GM23338 (cell line): ENCODE measurements around the gene FILIP1. TPM values are rescaled to one million over a fixed set of nuclear protein-coding genes. Genes with fewer than 3 reads are reported as not detected.

Experiments
- ATAC-seq: fragments of 200-7000 bp; cut with Tn5 transposase; 3 replicates; pipeline ENCODE4 v1.9.1; 2020
- DNase-seq: peaks from one replicate; pipeline ENCODE4 v3.0.0-alpha.2; 2015; ENCODE audit warnings: low spot score
- H2AFZ ChIP-seq: fragments of 200-600 bp; sonication (generic); 2 replicates; pipeline ENCODE4 v1.8.0; 2016; ENCODE audit warnings: antibody characterized with exemption, mild to moderate bottlenecking, moderate library complexity
- H3F3A ChIP-seq: fragments of 200-600 bp; sonication (generic); replicated peaks from 2 replicates; pipeline ENCODE4 v1.8.0; 2017; ENCODE audit warnings: antibody characterized with exemption, mixed run types, low read depth
- H3K27ac ChIP-seq: fragments of 200-600 bp; sonication (generic); 2 replicates; pipeline ENCODE4 v1.6.1; 2016; ENCODE audit warnings: low read depth
- H3K27me3 ChIP-seq: fragments of 200-600 bp; sonication (generic); 2 replicates; pipeline ENCODE4 v1.8.0; 2016; ENCODE audit warnings: mild to moderate bottlenecking, mixed run types, moderate library complexity; ENCODE audit not compliant: insufficient read depth
- H3K36me3 ChIP-seq: fragments of 200-600 bp; sonication (generic); 2 replicates; pipeline ENCODE4 v1.8.0; 2016; ENCODE audit warnings: mild to moderate bottlenecking; ENCODE audit not compliant: insufficient read depth
- H3K4me1 ChIP-seq: fragments of 200-600 bp; sonication (generic); 2 replicates; pipeline ENCODE4 v1.8.0; 2016; ENCODE audit warnings: mild to moderate bottlenecking, moderate library complexity; ENCODE audit not compliant: insufficient read depth
- H3K4me2 ChIP-seq: fragments of 200-600 bp; sonication (generic); 2 replicates; pipeline ENCODE4 v1.7.1; 2017; ENCODE audit warnings: mixed run types
- H3K4me3 ChIP-seq: fragments of 200-600 bp; sonication (generic); 2 replicates; pipeline ENCODE4 v1.6.1; 2016; ENCODE audit warnings: mixed run types
- H3K79me2 ChIP-seq: fragments of 200-600 bp; sonication (generic); replicated peaks from 2 replicates; pipeline ENCODE4 v1.8.0; 2017; ENCODE audit warnings: mild to moderate bottlenecking; ENCODE audit not compliant: insufficient read depth
- H3K9me2 ChIP-seq: fragments of 200-600 bp; sonication (generic); 2 replicates; pipeline ENCODE4 v1.8.0; 2017; ENCODE audit not compliant: insufficient read depth
- H4K20me1 ChIP-seq: fragments of 200-600 bp; sonication (generic); replicated peaks from 2 replicates; pipeline ENCODE4 v1.8.0; 2017; ENCODE audit warnings: mild to moderate bottlenecking; ENCODE audit not compliant: insufficient read depth
- H3K27ac Mint-ChIP-seq: 2 replicates; pipeline ENCODE4 v1.8.0; 2020; ENCODE audit warnings: inconsistent platforms, mild to moderate bottlenecking, moderate library complexity, mixed read lengths
- H3K27me3 Mint-ChIP-seq: 3 replicates; pipeline ENCODE4 v1.8.0; 2022; ENCODE audit warnings: low read depth, mild to moderate bottlenecking, moderate library complexity, mixed read lengths, inconsistent platforms; ENCODE audit not compliant: insufficient read depth, poor library complexity
- H3K36me3 Mint-ChIP-seq: 3 replicates; pipeline ENCODE4 v1.8.0; 2021; ENCODE audit warnings: low read depth, mild to moderate bottlenecking, inconsistent platforms, moderate library complexity, mixed read lengths
- H3K4me1 Mint-ChIP-seq: 3 replicates; pipeline ENCODE4 v1.8.0; 2020; ENCODE audit warnings: mild to moderate bottlenecking, inconsistent platforms, mixed read lengths
- H3K4me3 Mint-ChIP-seq: 3 replicates; pipeline ENCODE4 v1.8.0; 2021; ENCODE audit warnings: moderate library complexity, mild to moderate bottlenecking, inconsistent platforms, mixed read lengths
- H3K9me3 Mint-ChIP-seq: 3 replicates; pipeline ENCODE4 v1.8.0; 2020; ENCODE audit warnings: moderate library complexity, mild to moderate bottlenecking, inconsistent platforms, mixed read lengths
- ETS1 ChIP-seq: IDR thresholded peaks from 2 replicates; pipeline ENCODE4 v1.6.1; 2016; ENCODE audit warnings: antibody characterized with exemption
- EZH2 ChIP-seq: fragments of 200-600 bp; sonication (generic); IDR thresholded peaks from one replicate; pipeline ENCODE4 v1.8.0; 2017; ENCODE audit warnings: antibody characterized with exemption, mild to moderate bottlenecking, low read depth; ENCODE audit not compliant: unreplicated experiment
- JUNB ChIP-seq: IDR thresholded peaks from one replicate; pipeline ENCODE4 v1.6.1; 2016; ENCODE audit warnings: antibody characterized with exemption; ENCODE audit not compliant: unreplicated experiment
- NANOG ChIP-seq: IDR thresholded peaks from 2 replicates; pipeline ENCODE4 v1.6.1; 2016; ENCODE audit warnings: antibody characterized with exemption, borderline replicate concordance
- POLR2AphosphoS5 ChIP-seq: IDR thresholded peaks from 2 replicates; pipeline ENCODE4 v1.6.1; 2016; ENCODE audit warnings: antibody characterized with exemption, low read depth
- STAT1 ChIP-seq: IDR thresholded peaks from one replicate; pipeline ENCODE4 v1.6.1; 2016; ENCODE audit warnings: antibody characterized with exemption; ENCODE audit not compliant: unreplicated experiment
- ZNF114 ChIP-seq: fragments of 250-450 bp; sonication (Bioruptor Pico); IDR thresholded peaks from 2 replicates; pipeline ENCODE4 v1.5.0; 2020; ENCODE audit warnings: mild to moderate bottlenecking, moderate library complexity
- ZNF331 ChIP-seq: fragments of 250-450 bp; sonication (Bioruptor Pico); IDR thresholded peaks from 2 replicates; pipeline ENCODE4 v1.5.0; 2020; ENCODE audit warnings: low read depth, mild to moderate bottlenecking, moderate library complexity
- polyA plus RNA-seq: library from polyadenylated mRNA; unstranded; fragments of >200 nt; fragmentation: Nextera tagmentation; extraction: Ambion mirVana; gene quantifications from 2 replicates; pipeline ENCODE4 v1.2.1, GENCODE V29; 2016
- total RNA-seq: library from RNA; depleted of rRNA; stranded (reverse); fragments of >200 nt; shearing (Covaris generic); gene quantifications from 2 replicates; pipeline ENCODE4 v1.2.3, GENCODE V29; 2014
- TF ChIP-seq, protein P1 (sequence below), 2 experiments: fragments of 200-600 bp in 1 of 2; sonication (generic) in 1 of 2; conservative IDR thresholded peaks; 2 replicates each; pipeline versions ENCODE4 v1.5.1 to v1.6.1; 2016 to 2017; ENCODE audit warnings: antibody characterized with exemption in 2 of 2, low read depth in 2 of 2, mild to moderate bottlenecking in 2 of 2, moderate library complexity in 1 of 2
- TF ChIP-seq, protein P2 (sequence below): fragments of 250-450 bp; sonication (Bioruptor Pico); IDR thresholded peaks from 2 replicates; pipeline ENCODE4 v1.5.0; 2020; ENCODE audit warnings: mild to moderate bottlenecking, moderate library complexity

FILIP1 gene
- total and polyA plus RNA-seq, 2 experiments from 2014 or later, result 3.7 to 6.4 TPM

DNA sequence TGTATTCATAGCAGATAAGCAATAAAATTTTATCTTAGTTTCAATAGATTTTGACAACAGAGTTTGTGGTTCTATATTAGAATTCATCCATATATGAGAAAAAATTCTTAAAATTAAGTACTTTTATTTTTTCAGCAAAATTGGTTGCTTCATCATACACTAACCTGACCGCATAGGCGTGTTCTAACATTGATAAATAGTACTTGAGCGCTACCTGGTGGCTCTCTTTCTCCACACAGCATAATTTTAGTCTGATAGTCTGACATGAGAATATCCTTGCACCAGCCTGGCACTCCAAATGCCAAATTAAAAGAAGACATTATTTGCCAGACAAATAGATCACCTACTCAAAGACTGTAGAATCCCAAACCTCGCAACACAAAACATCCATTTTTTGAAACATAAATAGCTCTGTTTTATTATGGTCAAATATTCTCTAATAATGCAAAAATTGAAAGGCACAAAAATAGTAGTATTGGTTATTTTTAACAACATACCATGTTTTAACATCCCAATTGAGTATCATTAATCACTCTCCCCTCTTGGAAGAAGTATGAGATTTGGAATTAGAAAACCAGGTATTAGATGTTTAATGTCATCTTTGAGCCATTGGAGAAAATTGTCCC is 33.0 kb upstream of the FILIP1 start:
- Mint-ChIP-seq H3K27me3 (no peaks in the 10 kb centered on the region), H3K4me3 (no peak overlapping the region), H3K36me3 (no peaks in the 10 kb centered on the region), H3K4me1 (peaks cover 3% of the 10 kb centered on the region; the same call in 2 of the 3 replicates), H3K9me3 (peaks cover 2% of the 10 kb centered on the region; the same call in 1 of the 3 replicates), H3K27ac (no peak overlapping the region)
- H3F3A ChIP-seq, result no peaks in the 10 kb centered on the region
- H3K27me3 ChIP-seq, result no peaks in the 10 kb centered on the region
- H3K4me1 ChIP-seq, result no peaks in the 10 kb centered on the region
- H3K4me3 ChIP-seq, result no peak overlapping the region
- no peaks in the 10 kb centered on the region for H4K20me1 ChIP-seq
- no peaks in the 10 kb centered on the region for H3K79me2 ChIP-seq
- no peak overlapping the region for H3K27ac ChIP-seq
- ATAC-seq (peak; percentile 87), DNase-seq (peak; percentile 80)
- no peak overlapping the region for H3K4me2 ChIP-seq
- no peak for TF ChIP-seq STAT1
- TF ChIP-seq, protein P1, sequence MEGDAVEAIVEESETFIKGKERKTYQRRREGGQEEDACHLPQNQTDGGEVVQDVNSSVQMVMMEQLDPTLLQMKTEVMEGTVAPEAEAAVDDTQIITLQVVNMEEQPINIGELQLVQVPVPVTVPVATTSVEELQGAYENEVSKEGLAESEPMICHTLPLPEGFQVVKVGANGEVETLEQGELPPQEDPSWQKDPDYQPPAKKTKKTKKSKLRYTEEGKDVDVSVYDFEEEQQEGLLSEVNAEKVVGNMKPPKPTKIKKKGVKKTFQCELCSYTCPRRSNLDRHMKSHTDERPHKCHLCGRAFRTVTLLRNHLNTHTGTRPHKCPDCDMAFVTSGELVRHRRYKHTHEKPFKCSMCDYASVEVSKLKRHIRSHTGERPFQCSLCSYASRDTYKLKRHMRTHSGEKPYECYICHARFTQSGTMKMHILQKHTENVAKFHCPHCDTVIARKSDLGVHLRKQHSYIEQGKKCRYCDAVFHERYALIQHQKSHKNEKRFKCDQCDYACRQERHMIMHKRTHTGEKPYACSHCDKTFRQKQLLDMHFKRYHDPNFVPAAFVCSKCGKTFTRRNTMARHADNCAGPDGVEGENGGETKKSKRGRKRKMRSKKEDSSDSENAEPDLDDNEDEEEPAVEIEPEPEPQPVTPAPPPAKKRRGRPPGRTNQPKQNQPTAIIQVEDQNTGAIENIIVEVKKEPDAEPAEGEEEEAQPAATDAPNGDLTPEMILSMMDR (conservative IDR thresholded peaks at IDR 0.05; ENCODE audit: low read depth in 2 of 2), result peak; percentile 81 to 90
- H2AFZ ChIP-seq, result no peak overlapping the region
- H3K36me3 ChIP-seq, result no peaks in the 10 kb centered on the region
- no peaks in the 10 kb centered on the region for H3K9me2 ChIP-seq

DNA sequence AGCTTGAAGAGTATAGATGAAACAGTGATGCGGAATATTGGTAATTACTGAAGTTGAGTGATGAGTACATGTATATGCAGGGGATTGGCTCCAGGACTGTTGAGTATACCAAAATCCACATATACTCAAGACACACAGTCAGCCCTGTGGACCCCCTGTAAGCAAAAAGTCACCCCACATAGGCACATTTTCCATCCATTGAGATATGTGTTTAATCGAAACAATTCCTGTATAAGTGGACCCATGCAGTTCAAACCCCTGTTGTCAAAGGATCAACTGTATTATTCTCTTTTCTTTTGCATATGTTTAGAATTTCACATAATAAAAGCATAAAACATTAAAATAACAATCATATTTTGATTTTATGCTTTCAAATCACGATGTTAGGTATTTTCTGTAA is 32.1 kb upstream of the FILIP1 start:
- no peaks in the 10 kb centered on the region for H3K9me2 ChIP-seq
- no peak overlapping the region for H2AFZ ChIP-seq
- H3K36me3 ChIP-seq, result no peaks in the 10 kb centered on the region
- no peak overlapping the region for H3K27ac ChIP-seq
- H3K4me3 ChIP-seq, result no peak overlapping the region
- H3K9me3 Mint-ChIP-seq, result peaks cover 2% of the 10 kb centered on the region; the same call in 1 of the 3 replicates
- no peaks in the 10 kb centered on the region for H3K27me3 ChIP-seq
- no peaks in the 10 kb centered on the region for H4K20me1 ChIP-seq
- no peak overlapping the region for H3K4me3 Mint-ChIP-seq
- H3K27ac Mint-ChIP-seq, result no peak overlapping the region
- H3K4me1 Mint-ChIP-seq, result peaks cover 3% of the 10 kb centered on the region; the same call in 2 of the 3 replicates
- no peaks in the 10 kb centered on the region for H3F3A ChIP-seq
- no peak overlapping the region for H3K4me2 ChIP-seq
- H3K79me2 ChIP-seq, result no peaks in the 10 kb centered on the region
- H3K4me1 ChIP-seq, result no peaks in the 10 kb centered on the region
- no peaks in the 10 kb centered on the region for H3K36me3 Mint-ChIP-seq
- no peaks in the 10 kb centered on the region for H3K27me3 Mint-ChIP-seq
- ATAC-seq, result no peak
- DNase-seq, result no peak
- TF ChIP-seq JUNB, result no peak
- TF ChIP-seq ZNF331, result no peak
- no peak for TF ChIP-seq ZNF114
- TF ChIP-seq EZH2, result no peak
- TF ChIP-seq, protein P2, sequence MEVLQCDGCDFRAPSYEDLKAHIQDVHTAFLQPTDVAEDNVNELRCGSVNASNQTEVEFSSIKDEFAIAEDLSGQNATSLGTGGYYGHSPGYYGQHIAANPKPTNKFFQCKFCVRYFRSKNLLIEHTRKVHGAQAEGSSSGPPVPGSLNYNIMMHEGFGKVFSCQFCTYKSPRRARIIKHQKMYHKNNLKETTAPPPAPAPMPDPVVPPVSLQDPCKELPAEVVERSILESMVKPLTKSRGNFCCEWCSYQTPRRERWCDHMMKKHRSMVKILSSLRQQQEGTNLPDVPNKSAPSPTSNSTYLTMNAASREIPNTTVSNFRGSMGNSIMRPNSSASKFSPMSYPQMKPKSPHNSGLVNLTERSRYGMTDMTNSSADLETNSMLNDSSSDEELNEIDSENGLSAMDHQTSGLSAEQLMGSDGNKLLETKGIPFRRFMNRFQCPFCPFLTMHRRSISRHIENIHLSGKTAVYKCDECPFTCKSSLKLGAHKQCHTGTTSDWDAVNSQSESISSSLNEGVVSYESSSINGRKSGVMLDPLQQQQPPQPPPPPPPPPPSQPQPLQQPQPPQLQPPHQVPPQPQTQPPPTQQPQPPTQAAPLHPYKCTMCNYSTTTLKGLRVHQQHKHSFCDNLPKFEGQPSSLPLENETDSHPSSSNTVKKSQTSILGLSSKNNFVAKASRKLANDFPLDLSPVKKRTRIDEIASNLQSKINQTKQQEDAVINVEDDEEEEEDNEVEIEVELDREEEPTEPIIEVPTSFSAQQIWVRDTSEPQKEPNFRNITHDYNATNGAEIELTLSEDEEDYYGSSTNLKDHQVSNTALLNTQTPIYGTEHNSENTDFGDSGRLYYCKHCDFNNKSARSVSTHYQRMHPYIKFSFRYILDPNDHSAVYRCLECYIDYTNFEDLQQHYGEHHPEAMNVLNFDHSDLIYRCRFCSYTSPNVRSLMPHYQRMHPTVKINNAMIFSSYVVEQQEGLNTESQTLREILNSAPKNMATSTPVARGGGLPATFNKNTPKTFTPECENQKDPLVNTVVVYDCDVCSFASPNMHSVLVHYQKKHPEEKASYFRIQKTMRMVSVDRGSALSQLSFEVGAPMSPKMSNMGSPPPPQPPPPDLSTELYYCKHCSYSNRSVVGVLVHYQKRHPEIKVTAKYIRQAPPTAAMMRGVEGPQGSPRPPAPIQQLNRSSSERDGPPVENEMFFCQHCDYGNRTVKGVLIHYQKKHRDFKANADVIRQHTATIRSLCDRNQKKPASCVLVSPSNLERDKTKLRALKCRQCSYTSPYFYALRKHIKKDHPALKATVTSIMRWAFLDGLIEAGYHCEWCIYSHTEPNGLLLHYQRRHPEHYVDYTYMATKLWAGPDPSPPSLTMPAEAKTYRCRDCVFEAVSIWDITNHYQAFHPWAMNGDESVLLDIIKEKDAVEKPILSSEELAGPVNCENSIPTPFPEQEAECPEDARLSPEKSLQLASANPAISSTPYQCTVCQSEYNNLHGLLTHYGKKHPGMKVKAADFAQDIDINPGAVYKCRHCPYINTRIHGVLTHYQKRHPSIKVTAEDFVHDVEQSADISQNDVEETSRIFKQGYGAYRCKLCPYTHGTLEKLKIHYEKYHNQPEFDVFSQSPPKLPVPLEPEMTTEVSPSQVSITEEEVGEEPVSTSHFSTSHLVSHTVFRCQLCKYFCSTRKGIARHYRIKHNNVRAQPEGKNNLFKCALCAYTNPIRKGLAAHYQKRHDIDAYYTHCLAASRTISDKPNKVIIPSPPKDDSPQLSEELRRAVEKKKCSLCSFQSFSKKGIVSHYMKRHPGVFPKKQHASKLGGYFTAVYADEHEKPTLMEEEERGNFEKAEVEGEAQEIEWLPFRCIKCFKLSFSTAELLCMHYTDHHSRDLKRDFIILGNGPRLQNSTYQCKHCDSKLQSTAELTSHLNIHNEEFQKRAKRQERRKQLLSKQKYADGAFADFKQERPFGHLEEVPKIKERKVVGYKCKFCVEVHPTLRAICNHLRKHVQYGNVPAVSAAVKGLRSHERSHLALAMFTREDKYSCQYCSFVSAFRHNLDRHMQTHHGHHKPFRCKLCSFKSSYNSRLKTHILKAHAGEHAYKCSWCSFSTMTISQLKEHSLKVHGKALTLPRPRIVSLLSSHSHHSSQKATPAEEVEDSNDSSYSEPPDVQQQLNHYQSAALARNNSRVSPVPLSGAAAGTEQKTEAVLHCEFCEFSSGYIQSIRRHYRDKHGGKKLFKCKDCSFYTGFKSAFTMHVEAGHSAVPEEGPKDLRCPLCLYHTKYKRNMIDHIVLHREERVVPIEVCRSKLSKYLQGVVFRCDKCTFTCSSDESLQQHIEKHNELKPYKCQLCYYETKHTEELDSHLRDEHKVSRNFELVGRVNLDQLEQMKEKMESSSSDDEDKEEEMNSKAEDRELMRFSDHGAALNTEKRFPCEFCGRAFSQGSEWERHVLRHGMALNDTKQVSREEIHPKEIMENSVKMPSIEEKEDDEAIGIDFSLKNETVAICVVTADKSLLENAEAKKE (CRISPR knock-in tag), result no peak
- no peak for TF ChIP-seq STAT1
- TF ChIP-seq ETS1, result no peak
- no peak for TF ChIP-seq NANOG
- TF ChIP-seq, protein P1 (conservative IDR thresholded peaks at IDR 0.05; ENCODE audit: low read depth in 2 of 2), result no peak
- TF ChIP-seq POLR2AphosphoS5, result no peak
